Measurements from ENCODE around the gene VPS33B. TPM values are rescaled to one million over a fixed set of nuclear protein-coding genes. Genes with fewer than 3 reads are reported as not detected.

The VPS33B gene
- total RNA-seq, 1 experiment from 2014 or later: 16.3 TPM

DNA sequence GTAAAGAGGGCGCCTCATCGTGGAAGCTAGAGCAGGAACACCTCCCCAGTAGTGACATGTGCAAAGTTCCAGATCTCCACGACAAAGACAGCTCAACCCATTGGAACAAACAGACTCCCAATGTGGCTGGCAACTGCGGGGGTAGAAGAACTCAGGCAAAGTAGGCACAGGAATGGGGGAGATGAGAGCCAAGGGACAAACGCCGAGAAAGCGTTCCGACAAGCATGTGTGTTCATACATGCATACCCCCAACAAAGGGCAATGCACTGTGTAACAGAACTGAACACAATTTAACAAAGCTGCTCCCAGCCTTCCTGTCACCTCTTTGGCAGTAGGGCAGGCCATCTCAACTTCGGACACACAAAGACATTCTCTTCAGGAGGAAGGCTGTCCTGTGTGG lies 56.1 kb downstream of the VPS33B start:
- H3K79me1 ChIP-seq (ENCODE audit: insufficient read depth, low read depth, low read length, poor library complexity, severe bottlenecking): no peaks in the 10 kb centered on the region
- H3K23ac ChIP-seq (ENCODE audit: insufficient read length, low read depth, low read length): no peak overlapping the region
- Mint-ChIP-seq H3K4me3 (no peak overlapping the region), H3K9me3 (no peaks in the 10 kb centered on the region), H3K27me3 (ENCODE audit: low read depth) (no peaks in the 10 kb centered on the region), H3K27ac (peak overlapping the region in 2 of 3 experiments; percentile 17 to 59; a peak in 2 of 7 replicates), H3K4me1 (no peaks in the 10 kb centered on the region), H3K36me3 (ENCODE audit: insufficient read depth in 1 of 3, low read depth in 3 of 3) (peaks cover 36 to 90% (median 87%) of the 10 kb centered on the region in 3 experiments)
- no peak overlapping the region for H3K27ac ChIP-seq (ENCODE audit: insufficient read length, low read depth, low read length)
- no peak overlapping the region for H2AFZ ChIP-seq (ENCODE audit: low read length)
- WGBS (ENCODE audit: extremely low coverage, insufficient read length, low lambda C conversion rate): no CpG with 5 or more reads among the region's 9 CpGs
- H3K79me2 ChIP-seq (ENCODE audit: insufficient read depth, low read length): no peaks in the 10 kb centered on the region
- H2BK15ac ChIP-seq (ENCODE audit: low read depth, low read length): no peak overlapping the region
- no peak overlapping the region for H2BK12ac ChIP-seq (ENCODE audit: insufficient read length, low read depth, low read length)
- DNase-seq: no peak
- no peak overlapping the region for H3K9ac ChIP-seq (ENCODE audit: extremely low read depth, insufficient read length, low read length)
- H2BK20ac ChIP-seq (ENCODE audit: low read depth, low read length, poor library complexity, severe bottlenecking): no peak overlapping the region
- H3T11ph ChIP-seq (ENCODE audit: low read length): no peak overlapping the region
- TF ChIP-seq, protein P1, sequence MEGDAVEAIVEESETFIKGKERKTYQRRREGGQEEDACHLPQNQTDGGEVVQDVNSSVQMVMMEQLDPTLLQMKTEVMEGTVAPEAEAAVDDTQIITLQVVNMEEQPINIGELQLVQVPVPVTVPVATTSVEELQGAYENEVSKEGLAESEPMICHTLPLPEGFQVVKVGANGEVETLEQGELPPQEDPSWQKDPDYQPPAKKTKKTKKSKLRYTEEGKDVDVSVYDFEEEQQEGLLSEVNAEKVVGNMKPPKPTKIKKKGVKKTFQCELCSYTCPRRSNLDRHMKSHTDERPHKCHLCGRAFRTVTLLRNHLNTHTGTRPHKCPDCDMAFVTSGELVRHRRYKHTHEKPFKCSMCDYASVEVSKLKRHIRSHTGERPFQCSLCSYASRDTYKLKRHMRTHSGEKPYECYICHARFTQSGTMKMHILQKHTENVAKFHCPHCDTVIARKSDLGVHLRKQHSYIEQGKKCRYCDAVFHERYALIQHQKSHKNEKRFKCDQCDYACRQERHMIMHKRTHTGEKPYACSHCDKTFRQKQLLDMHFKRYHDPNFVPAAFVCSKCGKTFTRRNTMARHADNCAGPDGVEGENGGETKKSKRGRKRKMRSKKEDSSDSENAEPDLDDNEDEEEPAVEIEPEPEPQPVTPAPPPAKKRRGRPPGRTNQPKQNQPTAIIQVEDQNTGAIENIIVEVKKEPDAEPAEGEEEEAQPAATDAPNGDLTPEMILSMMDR (conservative IDR thresholded peaks at IDR 0.05): no peak
- H4K5ac ChIP-seq (ENCODE audit: insufficient read length, low read depth, low read length): no peak overlapping the region
- no peak overlapping the region for H3K14ac ChIP-seq (ENCODE audit: insufficient read depth, low read length)
- H3K9me3 ChIP-seq (ENCODE audit: control insufficient read depth, low read depth, low read length): no peaks in the 10 kb centered on the region
- H4K20me1 ChIP-seq (ENCODE audit: control insufficient read depth, insufficient read depth, insufficient read length): no peaks in the 10 kb centered on the region
- no peak overlapping the region for H3K4ac ChIP-seq (ENCODE audit: low read depth, low read length)
- H2BK120ac ChIP-seq (ENCODE audit: low read depth, low read length, poor library complexity, severe bottlenecking): no peak overlapping the region
- H4K91ac ChIP-seq (ENCODE audit: insufficient read length, low read depth, low read length): no peak overlapping the region
- no peaks in the 10 kb centered on the region for H3K4me1 ChIP-seq (ENCODE audit: insufficient read depth, low read length)
- no peak overlapping the region for H3K18ac ChIP-seq (ENCODE audit: insufficient read length, low read depth, low read length)
- no peak overlapping the region for H4K8ac ChIP-seq (replicated peaks; ENCODE audit: insufficient read length, low read depth, low read length)
- H2BK5ac ChIP-seq (ENCODE audit: insufficient read length, low read length): no peak overlapping the region
- H3K4me2 ChIP-seq (ENCODE audit: insufficient read depth, insufficient read length, low read length): no peak overlapping the region
- H2AK5ac ChIP-seq (ENCODE audit: insufficient read length, low read length): no peak overlapping the region
- H3K27me3 ChIP-seq (ENCODE audit: insufficient read depth, low read length): no peaks in the 10 kb centered on the region
- H3K56ac ChIP-seq (ENCODE audit: insufficient read length, low read depth, low read length): no peak overlapping the region
- H3K23me2 ChIP-seq (ENCODE audit: insufficient read length, low read depth, low read length, poor library complexity, severe bottlenecking): no peaks in the 10 kb centered on the region

Measured in H9 (cell line).